GM19099 (cell line): Measurements from ENCODE around the gene CMIP.

ENCODE experiments used
- POLR2A ChIP-seq: IDR thresholded peaks from 3 replicates; pipeline ENCODE4 v1.6.1; 2011; ENCODE audit warnings: low read depth; ENCODE audit not compliant: insufficient read length; ENCODE audit errors: extremely low read depth

The CMIP gene

GRCh38 chr16:81610144-81610842 is 165.7 kb downstream of the CMIP start:
- TF ChIP-seq POLR2A = no peak

GRCh38 chr16:81610936-81611335 is 166.3 kb downstream of the CMIP start:
- TF ChIP-seq POLR2A = no peak

GRCh38 chr16:81611721-81612120 is 167.1 kb downstream of the CMIP start:
- no peak for TF ChIP-seq POLR2A

- no peak for TF ChIP-seq POLR2A
Observed at GRCh38 chr16:81612351-81613163, 167.9 kb downstream of the CMIP start.

GRCh38 chr16:81614171-81614570 is 169.6 kb downstream of the CMIP start:
- TF ChIP-seq POLR2A = no peak

GRCh38 chr16:81614654-81615359 is 170.2 kb downstream of the CMIP start:
- TF ChIP-seq POLR2A = no peak

GRCh38 chr16:81615411-81615810 is 170.8 kb downstream of the CMIP start:
- TF ChIP-seq POLR2A = no peak

- no peak for TF ChIP-seq POLR2A
Observed at GRCh38 chr16:81615833-81616232, 171.2 kb downstream of the CMIP start.

GRCh38 chr16:81616321-81617020 is 171.9 kb downstream of the CMIP start:
- TF ChIP-seq POLR2A = no peak

GRCh38 chr16:81617021-81617346 is 172.4 kb downstream of the CMIP start:
- no peak for TF ChIP-seq POLR2A

- TF ChIP-seq POLR2A = no peak
Observed at GRCh38 chr16:81618187-81618586, 173.6 kb downstream of the CMIP start.

GRCh38 chr16:81618661-81619060 is 174.1 kb downstream of the CMIP start:
- TF ChIP-seq POLR2A = no peak

- no peak for TF ChIP-seq POLR2A
Observed at GRCh38 chr16:81620029-81620428, 175.4 kb downstream of the CMIP start.

- TF ChIP-seq POLR2A = no peak
Observed at GRCh38 chr16:81620796-81621195, 176.2 kb downstream of the CMIP start.

- TF ChIP-seq POLR2A = no peak
Observed at GRCh38 chr16:81621496-81621895, 176.9 kb downstream of the CMIP start.
